ENCODE measurements around the gene HM13. TPM values are rescaled to one million over a fixed set of nuclear protein-coding genes. Genes with fewer than 3 reads are reported as not detected.

Gene HM13
- total and polyA plus RNA-seq, 2 of the 13 experiments (the other 11 are each of a cell fraction or from before 2014, with no cell fraction given), result 118 to 243 TPM

GRCh38 chr20:31570735-31571617 is 56.7 kb downstream of the HM13 start (continued):
- TF ChIP-seq CREB3 (CRISPR knock-in tag; IDR thresholded peaks at IDR 0.05), result no peak
- no peak for TF ChIP-seq ZNF430 (CRISPR knock-in tag; IDR thresholded peaks at IDR 0.05)
- TF ChIP-seq, protein P1, sequence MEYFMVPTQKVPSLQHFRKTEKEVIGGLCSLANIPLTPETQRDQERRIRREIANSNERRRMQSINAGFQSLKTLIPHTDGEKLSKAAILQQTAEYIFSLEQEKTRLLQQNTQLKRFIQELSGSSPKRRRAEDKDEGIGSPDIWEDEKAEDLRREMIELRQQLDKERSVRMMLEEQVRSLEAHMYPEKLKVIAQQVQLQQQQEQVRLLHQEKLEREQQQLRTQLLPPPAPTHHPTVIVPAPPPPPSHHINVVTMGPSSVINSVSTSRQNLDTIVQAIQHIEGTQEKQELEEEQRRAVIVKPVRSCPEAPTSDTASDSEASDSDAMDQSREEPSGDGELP (IDR thresholded peaks at IDR 0.05; ENCODE audit: borderline replicate concordance, low read depth), result peak; percentile 73; the same call in 1 of the 2 replicates
- TF ChIP-seq NR0B2 (CRISPR knock-in tag; IDR thresholded peaks at IDR 0.05), result 0 out of 2 replicates have a peak, but pooled peaks have one; percentile 22
- TF ChIP-seq JUN (CRISPR knock-in tag; IDR thresholded peaks at IDR 0.05), result no peak
- TF ChIP-seq HOXA3 (CRISPR knock-in tag; IDR thresholded peaks at IDR 0.05), result peak; percentile 38; the same call in 1 of the 2 replicates
- TF ChIP-seq, protein P2, sequence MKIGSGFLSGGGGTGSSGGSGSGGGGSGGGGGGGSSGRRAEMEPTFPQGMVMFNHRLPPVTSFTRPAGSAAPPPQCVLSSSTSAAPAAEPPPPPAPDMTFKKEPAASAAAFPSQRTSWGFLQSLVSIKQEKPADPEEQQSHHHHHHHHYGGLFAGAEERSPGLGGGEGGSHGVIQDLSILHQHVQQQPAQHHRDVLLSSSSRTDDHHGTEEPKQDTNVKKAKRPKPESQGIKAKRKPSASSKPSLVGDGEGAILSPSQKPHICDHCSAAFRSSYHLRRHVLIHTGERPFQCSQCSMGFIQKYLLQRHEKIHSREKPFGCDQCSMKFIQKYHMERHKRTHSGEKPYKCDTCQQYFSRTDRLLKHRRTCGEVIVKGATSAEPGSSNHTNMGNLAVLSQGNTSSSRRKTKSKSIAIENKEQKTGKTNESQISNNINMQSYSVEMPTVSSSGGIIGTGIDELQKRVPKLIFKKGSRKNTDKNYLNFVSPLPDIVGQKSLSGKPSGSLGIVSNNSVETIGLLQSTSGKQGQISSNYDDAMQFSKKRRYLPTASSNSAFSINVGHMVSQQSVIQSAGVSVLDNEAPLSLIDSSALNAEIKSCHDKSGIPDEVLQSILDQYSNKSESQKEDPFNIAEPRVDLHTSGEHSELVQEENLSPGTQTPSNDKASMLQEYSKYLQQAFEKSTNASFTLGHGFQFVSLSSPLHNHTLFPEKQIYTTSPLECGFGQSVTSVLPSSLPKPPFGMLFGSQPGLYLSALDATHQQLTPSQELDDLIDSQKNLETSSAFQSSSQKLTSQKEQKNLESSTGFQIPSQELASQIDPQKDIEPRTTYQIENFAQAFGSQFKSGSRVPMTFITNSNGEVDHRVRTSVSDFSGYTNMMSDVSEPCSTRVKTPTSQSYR (CRISPR knock-in tag; IDR thresholded peaks at IDR 0.05; ENCODE audit: borderline replicate concordance), result no peak
- no peak for TF ChIP-seq ZNF816 (CRISPR knock-in tag; IDR thresholded peaks at IDR 0.05; ENCODE audit: borderline replicate concordance)
- TF ChIP-seq ZBTB25 (CRISPR knock-in tag; IDR thresholded peaks at IDR 0.05), result no peak
- TF ChIP-seq SMC3 (IDR thresholded peaks at IDR 0.05; ENCODE audit: low read length), result no peak
- TF ChIP-seq SRF (IDR thresholded peaks at IDR 0.05; ENCODE audit: low read depth, low read length), result no peak
- peak; percentile 12; the same call in 1 of the 2 replicates for TF ChIP-seq ZNF768 (CRISPR knock-in tag; IDR thresholded peaks at IDR 0.05)
- no peak for TF ChIP-seq ZNF746 (CRISPR knock-in tag; IDR thresholded peaks at IDR 0.05)
- TF ChIP-seq ZNF12 (CRISPR knock-in tag; IDR thresholded peaks at IDR 0.05), result no peak
- TF ChIP-seq, protein P3, sequence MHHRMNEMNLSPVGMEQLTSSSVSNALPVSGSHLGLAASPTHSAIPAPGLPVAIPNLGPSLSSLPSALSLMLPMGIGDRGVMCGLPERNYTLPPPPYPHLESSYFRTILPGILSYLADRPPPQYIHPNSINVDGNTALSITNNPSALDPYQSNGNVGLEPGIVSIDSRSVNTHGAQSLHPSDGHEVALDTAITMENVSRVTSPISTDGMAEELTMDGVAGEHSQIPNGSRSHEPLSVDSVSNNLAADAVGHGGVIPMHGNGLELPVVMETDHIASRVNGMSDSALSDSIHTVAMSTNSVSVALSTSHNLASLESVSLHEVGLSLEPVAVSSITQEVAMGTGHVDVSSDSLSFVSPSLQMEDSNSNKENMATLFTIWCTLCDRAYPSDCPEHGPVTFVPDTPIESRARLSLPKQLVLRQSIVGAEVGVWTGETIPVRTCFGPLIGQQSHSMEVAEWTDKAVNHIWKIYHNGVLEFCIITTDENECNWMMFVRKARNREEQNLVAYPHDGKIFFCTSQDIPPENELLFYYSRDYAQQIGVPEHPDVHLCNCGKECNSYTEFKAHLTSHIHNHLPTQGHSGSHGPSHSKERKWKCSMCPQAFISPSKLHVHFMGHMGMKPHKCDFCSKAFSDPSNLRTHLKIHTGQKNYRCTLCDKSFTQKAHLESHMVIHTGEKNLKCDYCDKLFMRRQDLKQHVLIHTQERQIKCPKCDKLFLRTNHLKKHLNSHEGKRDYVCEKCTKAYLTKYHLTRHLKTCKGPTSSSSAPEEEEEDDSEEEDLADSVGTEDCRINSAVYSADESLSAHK (CRISPR knock-in tag; IDR thresholded peaks at IDR 0.05; ENCODE audit: borderline replicate concordance), result no peak
- TF ChIP-seq MAFK (conservative IDR thresholded peaks at IDR 0.05 in 1 of 2, IDR thresholded peaks at IDR 0.05 in 1 of 2; ENCODE audit: low read length in 2 of 2), result no peak
- no peak for TF ChIP-seq FOXK1 (CRISPR knock-in tag; IDR thresholded peaks at IDR 0.05; ENCODE audit: borderline replicate concordance, low read depth)
- 0 out of 2 replicates have a peak, but pooled peaks have one; percentile 35 for TF ChIP-seq ZNF138 (CRISPR knock-in tag; IDR thresholded peaks at IDR 0.05; ENCODE audit: low read depth)
- TF ChIP-seq ZNF383 (CRISPR knock-in tag; IDR thresholded peaks at IDR 0.05; ENCODE audit: borderline replicate concordance), result no peak
- TF ChIP-seq ZNF260 (CRISPR knock-in tag; IDR thresholded peaks at IDR 0.05; ENCODE audit: borderline replicate concordance, low read depth), result no peak

Data from HepG2 (cell line).